HG02943 (cell line): ENCODE data around the gene CSNK1A1.

Experiments used
- ATAC-seq: cut with Tn5 transposase; IDR thresholded peaks from one replicate; pipeline ENCODE4 v1.9.1; 2021; ENCODE audit warnings: mild to moderate bottlenecking, low read depth, moderate library complexity; ENCODE audit not compliant: unreplicated experiment

CSNK1A1 gene

DNA sequence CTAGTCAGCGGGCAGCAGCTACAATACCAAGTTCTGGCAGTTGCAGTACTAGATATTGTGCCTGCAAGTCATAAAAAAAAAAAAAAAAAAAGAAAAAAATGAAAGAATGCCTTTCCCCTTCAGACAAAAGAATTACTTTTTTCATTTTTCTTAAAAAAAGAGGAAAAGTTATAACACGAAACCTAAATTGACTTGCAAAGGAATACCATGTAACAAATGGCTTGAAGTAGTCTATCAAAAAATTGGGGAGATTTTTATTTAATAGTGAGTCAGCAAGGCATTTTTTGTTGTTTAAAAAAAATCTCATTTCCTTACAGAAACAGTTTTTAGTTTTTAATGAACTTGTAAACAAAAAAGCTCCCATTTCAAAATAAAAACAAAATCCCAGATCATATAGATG is 55.6 kb downstream of the CSNK1A1 start:
- no peak for ATAC-seq

DNA sequence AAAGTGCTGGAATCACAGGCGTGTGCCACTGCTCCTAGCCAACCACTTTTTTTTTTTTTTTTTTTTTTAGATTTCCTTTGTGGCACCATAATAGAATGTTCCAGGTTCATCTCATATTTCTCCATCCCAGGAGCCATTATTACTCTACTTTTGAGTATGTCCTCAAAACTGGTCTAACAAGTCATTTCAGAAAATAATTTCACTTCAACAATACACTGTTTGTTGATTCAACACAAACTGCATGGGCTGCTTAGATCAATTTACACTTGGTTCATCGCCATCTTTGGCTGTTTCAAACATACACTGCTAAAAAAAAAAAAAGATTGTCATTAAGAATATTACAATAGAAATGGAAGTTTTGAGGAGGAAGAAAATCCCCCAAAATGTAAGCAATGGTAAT is 57.9 kb downstream of the CSNK1A1 start:
- no peak for ATAC-seq

DNA sequence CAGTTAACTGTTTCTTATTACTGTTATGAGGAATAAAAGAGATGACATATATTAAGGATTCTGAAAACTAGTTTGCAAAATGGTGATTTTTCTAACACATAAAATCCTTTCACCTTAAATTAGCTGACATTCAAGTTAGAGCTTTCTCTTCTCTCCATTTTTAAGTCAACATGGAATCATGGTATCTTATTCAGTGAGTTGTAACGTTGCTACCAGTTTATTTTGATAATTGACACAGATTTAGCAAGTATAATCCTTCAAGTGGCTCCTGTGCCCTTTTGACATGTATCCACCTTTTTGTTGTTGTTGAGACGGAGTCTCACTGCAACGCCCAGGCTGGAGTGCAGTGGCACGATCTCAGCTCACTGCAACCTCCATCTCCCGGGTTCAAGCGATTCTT is 58.5 kb downstream of the CSNK1A1 start:
- no peak for ATAC-seq

DNA sequence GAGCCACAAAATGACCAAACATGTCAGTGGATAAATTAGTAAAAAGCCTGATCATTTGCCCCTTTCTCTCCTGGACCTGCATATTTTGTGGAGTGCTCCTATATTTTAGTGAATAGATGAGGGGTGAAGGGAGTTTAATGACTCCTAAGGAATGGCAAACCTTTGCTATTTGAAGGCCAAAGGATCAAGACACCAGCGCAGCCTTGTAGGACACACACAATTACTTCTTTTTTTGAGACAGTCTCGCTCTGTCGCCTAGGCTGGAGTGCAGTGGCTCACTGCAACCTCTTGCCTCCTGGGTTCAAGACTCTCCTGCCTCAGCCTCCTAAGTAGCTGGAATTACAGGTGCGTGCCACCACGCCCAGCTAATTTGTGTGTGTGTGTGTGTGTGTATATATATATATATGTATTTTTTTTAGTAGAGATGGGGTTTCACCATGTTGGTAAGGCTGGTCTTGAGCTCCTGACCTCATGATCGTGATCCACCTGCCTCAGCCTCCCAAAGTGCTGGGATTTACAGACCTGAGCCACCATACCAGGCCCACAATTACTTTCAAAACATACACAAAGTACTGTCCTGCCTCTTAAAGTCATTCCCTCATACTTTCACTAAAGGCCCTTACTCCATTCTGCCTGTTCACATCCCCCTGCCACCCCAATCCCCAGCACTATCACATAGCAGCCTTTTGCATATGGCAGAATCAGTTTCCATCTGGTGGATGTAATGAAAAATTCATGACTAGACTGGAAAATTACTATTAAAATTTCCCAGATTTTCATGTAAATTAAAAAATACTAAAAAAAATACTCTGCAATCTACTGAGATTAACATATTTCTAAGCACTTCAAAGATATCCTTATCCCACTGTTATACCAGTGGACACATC is 60.4 kb downstream of the CSNK1A1 start:
- no peak for ATAC-seq

DNA sequence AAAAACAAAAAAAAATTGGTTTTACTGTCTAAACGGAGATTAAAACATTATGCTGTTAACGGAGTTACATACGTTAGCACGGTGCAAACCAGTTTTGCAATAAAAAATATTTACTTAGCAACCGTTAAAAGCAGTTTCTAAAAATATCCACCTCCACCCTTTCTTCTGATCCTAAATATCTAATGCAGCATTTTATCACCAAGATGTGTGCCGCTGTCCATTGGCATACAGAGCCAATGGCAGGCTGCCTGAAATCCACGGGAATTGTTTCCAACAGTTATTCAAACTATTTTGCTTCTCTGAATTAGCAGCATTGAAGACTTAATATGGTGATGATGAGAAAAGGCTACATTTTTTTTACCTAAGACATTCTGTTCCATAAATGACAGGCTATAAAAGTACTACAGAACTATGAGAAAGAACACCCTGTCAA is 61.6 kb downstream of the CSNK1A1 start:
- no peak for ATAC-seq

DNA sequence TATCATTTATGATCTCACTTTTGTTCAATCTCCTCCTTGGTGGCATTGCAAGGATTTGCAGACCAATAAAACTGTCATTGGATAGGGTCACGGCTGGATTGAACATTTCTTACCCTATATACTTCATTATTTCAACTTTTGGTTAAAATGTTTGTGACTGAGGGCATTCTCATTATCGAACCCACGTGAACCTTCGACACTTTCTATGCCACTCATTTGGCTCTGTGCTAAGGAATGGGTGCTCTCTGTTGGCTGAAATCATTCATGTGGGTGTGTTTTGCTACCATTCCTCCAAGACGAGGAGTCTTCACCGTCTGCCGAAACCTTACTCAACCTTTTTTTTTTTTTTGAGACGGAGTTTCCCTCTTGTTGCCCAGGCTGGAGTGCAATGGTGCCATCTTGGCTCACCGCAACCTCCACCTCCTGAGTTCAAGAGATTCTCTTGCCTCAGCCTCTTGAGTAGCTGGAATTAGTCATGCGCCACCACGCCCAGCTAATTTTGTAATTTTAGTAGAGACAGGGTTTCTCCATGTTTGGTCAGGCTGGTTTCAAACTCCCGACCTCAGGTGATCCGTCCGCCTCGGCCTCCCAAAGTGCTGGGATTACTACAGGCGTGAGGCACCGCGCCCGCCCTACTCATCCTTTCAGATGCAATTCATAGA is 62.5 kb downstream of the CSNK1A1 start:
- ATAC-seq, result no peak

DNA sequence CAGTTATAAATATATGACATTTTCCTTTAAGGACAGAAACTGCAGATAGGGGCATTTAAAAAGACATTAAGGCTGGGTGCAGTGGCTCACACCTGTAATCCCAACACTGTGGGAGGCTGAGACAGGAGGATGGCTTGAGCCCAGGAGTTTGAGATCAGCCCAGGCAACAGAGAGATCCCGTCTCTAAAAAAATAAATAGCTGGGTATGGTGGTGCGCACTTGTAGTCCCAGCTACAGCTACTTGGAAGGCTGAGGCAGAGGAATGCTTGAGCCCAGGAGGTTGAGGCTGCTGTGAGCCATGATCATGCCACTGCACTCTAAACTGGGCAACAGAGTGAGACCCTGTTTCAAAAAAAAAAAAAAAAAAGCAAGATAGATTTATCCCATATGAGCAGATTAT is 63.6 kb downstream of the CSNK1A1 start:
- no peak for ATAC-seq

DNA sequence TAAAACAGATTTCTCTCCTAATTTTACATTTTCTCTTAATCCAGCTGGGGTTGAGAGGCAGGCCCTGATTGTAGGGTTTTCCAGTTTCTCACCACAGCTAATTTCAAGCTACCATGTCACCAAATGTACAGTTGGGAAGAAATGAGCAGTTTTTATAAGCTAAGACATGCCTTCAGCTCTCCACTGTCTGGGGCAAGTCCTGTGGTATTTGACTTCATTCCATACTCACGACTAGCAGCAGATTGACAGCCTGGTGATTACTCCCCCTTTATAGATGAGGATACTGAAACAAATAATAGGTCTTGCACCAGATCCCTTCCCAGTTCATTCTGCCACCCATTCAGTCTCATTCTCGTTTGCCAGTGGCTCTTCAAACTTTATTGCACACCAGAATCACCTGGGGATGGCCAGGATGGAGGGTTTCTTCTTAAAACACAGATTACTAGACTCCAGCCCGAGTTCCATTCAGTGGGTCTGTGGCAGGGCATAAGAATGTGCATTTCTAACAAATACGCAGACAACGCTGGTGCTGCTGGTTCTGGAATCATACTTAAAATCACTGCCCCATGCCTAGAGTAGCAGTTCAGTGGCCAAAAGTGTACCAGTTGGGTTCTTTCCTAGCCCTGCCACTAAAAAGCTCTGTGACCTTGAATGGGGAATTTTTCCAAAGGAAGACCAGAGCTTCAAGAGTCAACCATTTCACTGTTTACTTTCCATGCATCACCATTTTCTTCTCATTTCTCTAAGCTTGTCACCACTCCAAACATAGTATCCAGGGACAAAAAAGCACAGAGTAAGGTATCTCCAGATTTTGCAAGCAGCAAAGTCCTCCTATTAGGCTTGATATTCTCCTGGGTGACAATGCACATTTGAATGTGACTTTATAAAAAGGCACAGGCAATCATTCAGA is 64.3 kb downstream of the CSNK1A1 start:
- ATAC-seq, result no peak

DNA sequence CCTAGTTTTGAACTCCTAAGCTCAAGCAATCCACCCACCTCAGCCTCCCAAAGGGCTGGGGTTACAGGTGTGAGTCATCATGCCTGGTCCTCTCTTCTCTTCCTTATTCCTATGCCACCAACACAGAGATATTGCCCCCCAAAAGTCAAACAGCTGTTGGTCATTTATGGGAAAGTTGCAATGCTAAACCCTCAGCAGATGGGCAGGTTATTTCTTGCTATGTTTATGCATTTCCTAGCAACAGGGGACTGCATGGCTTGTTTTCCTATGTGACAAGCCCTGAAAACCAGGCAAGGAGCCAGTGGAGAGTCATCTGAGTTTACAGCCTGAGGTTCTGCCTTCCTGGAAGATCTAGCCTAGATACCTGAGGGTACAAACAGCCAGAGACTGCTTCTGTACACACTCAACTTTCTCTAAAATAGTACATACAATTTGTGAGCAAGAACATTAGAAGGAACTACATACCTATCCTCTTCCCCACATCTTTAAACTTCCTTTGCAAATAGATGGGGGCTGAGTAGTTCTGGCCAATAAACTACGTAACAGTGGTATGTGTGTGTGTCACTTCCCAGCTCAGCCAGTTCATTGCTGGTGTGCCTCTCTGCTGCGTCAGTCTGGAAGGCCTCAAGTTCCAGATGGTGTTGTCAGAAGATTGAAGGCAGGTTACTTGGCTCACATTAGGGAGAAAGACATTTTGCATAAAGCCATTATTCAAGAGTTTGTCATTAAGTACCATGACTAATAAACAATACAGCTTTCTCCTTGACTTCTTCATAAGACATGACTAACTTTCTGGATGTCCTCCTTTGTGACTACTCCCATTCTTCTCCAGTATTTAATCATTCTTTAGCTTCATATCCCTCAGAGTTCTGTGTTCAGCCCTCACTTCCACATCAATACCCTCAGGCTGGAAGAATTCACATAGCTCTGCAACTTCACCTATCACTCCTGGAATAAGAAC is 65.3 kb downstream of the CSNK1A1 start:
- ATAC-seq, result no peak

DNA sequence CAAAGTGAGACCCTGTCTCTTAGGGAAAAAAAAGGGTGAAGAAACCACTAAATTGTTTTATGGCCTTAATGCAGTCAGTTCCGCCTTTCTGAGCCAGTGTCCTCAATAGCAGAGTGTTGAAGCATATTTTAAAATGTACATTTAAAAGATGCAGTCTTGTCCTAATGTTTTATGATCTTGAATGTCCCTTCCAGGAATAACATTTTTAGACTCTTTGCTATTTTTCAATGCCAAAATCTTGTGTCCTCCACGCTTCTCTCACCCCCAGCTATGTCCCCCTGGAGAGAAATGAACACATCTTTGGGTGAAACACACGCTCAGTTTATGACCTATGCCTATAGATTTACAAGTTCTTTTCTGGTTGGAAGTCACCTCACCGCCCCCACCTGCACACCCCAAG is 69.8 kb downstream of the CSNK1A1 start:
- no peak for ATAC-seq

DNA sequence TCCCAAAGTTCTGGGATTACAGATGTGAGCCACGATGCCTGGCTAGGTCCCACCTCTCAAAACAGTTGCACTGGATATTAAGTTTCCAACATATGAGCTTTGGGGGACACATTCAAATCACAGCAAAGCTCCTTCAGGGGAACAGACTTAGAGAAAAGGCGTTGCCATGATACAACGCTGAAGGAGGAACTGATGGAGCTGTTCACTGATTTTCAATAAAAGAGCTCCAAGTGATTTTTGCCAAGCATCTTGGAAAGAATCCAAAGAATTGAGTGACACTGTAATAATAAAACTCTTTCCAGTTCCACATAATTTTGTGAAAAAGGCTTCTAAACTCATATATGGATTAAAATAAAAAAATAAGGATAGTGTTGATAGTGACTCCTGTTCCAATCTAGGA is 72.5 kb downstream of the CSNK1A1 start:
- ATAC-seq, result no peak

DNA sequence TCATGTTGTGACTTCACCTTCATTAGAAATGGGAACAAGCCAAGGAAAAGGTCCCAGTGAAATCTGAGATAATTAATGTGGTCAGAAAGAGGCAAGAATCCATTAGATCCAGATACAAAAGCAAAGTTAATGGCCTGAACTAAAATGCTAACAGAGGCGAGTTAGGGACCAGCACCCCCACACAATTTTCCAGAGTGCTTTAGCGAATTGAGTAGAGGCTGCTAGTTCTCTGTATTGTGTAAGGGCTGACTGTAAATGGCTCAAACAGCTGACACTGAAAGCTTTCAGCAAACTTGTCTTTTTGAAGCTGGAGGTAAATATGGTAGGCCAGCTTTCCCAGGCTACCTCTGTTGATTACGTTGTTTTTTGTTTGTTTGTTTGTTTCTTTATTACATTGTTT is 75.5 kb downstream of the CSNK1A1 start:
- no peak for ATAC-seq

DNA sequence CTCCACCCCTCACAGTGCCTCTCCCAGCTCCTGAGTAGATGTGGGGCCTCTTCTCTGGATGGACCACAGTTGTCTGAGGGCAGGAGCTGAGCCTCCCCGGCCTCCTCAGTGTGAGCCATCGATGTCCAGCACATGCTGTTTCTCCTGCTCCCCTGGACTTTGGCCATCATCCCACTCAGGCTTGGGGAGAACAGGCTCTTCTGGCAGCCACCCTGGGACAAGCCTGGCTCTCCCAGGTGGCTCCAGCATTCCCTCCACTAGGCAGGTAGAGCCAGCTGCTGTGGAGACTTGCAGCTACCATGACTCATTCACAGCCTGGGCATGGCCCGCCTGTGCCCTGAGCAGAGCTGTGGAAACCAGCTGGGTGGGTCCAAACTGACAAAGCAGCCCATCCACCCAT is 77.0 kb downstream of the CSNK1A1 start:
- ATAC-seq, result no peak

DNA sequence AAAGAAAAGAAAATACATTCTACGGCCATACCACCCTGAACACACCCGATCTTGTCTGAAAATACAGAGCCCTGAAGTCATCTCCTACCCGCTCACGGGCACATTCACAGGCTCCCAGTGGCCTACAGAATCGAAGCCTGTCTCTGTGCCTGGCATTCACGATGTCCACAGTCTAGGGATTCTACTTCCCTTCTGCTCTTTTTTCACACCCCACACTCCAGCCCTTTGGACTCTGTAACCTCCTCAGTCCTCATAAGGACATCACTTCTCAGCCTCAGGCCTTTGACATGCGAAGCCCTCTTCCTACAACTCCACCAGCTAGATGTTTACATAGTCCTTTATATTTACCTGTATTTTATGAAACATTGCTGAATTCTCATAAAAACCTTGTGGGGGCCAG is 77.8 kb downstream of the CSNK1A1 start:
- no peak for ATAC-seq

DNA sequence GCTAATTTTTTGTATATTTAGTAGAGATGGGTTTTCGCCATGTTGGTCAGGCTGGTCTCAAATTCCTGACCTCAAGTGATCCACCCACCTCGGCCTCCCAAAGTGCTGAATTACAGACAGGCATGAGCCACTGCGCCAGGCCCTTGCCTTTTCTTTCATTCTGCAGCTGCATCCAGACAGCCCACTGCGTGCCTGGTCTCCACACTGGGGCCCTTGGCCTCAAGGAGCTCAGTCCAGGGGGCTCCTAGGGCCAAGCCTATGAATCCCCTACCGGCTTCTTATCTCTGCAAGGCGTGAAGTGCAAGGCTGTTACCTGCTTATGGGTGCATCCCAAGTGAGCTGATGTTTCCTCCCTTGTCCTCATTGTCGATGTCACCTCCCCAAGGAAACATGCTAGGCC is 78.8 kb downstream of the CSNK1A1 start:
- no peak for ATAC-seq

DNA sequence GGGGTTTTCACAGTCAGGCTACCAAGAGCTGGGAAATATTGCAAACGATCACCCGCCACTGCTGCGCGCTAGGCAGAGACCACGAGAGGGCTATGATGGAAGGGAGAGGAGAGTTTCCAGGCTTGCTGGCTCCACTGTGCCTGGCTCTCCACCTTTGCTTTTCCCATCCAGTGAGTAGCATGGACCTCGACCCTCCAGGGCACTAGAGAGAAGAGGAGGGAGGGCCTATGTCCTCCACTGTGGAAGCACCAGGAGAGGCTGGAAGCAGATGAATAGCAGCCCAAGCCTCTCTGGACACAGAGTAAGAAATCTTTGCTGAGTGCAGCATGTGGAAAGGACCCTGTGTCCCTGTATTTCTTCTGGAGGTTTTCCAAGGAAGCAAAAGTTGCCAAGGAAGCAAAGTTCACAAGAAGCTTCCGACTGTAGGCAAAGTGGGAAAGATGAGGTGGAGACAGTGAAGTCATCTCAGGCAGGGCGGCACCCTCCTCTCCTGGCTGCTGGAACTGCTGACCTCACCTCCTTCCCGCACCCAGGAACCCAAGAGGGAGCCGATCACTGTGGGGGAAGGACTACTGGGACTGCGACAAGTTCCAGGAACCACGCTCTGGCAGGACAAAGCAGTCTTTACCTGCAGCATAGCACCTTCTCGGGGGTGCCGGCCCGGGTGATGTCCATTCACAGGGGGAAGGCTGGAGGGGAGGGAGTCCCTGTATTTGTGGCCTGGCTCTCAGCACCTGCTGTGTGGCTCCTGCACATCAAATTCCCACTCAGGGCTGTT is 79.6 kb downstream of the CSNK1A1 start:
- no peak for ATAC-seq

DNA sequence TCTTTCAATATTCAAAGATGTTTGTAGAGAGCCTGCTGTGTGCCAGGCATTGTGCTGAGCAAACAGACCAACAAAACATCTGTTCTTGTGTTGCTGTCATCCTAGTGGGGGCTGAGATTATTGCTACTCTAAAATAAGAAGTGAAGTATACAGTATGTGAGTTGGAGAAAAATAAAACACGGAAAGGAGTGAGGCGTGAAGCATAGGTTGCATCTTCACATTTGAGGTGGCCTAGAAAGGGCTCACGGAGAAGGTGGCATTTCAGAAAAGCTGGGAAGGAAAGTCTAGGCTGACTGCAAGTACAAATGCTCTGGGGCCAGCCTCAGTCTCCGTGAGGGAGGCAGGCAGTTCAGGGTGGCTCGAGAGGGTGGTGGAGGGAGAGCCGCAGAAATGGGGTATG is 80.3 kb downstream of the CSNK1A1 start:
- no peak for ATAC-seq

DNA sequence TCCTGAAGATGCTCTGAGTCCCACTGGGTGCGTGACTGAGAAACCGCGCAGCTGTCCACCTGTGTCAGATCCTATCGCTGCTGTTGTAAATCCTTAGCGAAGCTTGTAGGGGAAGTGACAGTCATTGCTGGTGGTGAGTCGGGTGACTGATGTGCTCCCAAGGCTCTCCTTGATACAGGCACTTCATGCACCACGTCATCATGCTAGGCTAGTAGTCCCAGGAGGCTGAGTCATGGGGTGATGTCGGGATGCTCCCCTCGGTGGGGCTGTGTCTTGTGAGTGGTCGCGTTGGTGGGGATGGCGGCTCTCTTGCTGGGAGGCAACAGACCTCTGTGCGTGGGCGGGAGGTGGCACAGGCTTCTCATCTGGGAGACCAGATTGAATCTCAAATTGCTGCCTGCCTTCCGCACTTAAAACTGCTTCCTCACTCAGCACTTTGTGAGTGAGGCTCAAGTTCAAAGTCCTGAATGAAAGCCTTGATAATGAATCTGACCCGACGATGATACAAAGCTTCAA is 84.7 kb downstream of the CSNK1A1 start:
- no peak for ATAC-seq
